ENCODE data around the gene NPEPPS. TPM values are rescaled to one million over a fixed set of nuclear protein-coding genes. Genes with fewer than 3 reads are reported as not detected.

The NPEPPS gene
- polyA plus RNA-seq, 1 of the 3 experiments (the other 2 are of a cell fraction) = 73.2 TPM

DNA sequence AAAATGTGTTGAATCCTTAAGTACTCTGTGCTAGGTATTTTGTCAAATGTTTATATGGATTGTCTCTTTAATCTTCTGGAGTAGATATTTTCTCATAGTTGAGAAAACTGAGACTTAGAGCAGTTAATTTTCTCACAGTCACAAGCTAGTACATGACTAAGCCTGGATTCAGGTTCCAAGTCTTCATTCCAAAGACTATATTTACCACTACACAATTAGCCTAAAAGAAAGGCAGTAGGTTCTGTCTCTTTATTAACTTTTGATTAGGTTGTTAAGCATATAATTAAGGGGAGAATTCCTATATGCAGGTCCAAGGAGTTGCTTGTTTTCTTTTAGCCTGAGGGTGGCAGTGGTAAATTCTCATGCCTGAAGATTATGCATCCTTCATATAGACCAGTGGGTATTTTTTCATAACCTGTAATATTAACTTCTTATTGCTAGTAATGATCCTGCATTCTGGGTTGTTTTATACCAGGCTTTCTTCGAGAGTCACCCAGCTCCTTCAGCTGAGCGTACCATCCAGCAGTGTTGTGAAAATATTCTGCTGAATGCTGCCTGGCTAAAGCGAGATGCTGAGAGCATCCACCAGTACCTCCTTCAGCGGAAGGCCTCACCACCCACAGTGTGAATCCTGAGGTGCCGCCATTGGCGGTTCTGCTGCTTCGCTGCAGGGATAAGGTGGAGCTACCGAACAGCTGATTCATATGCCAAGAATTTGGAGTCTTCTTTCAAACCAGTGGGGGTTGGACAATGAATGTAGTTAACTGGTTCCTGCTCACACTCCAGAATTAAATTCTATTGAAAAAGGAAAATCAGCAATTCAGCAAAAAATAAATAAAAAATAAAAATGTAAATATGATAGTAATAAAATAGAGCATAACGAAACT, 90.6 kb downstream of the NPEPPS start (continued):
- peak in 1 of 2 experiments; percentile 25; a peak in 1 of 4 replicates for TF ChIP-seq EP300 (IDR thresholded peaks at IDR 0.05; ENCODE audit: borderline replicate concordance in 1 of 2, low read depth in 1 of 2, low read length in 1 of 2)
- 0 out of 2 replicates have a peak, but pooled peaks have one; percentile 6 for TF ChIP-seq NFIC (IDR thresholded peaks at IDR 0.05; ENCODE audit: borderline replicate concordance)
- no peak for TF ChIP-seq RCOR1 (IDR thresholded peaks at IDR 0.05; ENCODE audit: low read length)
- TF ChIP-seq, protein P1, sequence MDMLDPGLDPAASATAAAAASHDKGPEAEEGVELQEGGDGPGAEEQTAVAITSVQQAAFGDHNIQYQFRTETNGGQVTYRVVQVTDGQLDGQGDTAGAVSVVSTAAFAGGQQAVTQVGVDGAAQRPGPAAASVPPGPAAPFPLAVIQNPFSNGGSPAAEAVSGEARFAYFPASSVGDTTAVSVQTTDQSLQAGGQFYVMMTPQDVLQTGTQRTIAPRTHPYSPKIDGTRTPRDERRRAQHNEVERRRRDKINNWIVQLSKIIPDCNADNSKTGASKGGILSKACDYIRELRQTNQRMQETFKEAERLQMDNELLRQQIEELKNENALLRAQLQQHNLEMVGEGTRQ (IDR thresholded peaks at IDR 0.05; ENCODE audit: borderline replicate concordance, low read depth, low read length) = no peak
- TF ChIP-seq EZH2phosphoT487 (IDR thresholded peaks at IDR 0.05; ENCODE audit: borderline replicate concordance, low read depth) = no peak
- TF ChIP-seq RAD21 (IDR thresholded peaks at IDR 0.05; ENCODE audit: low read length) = no peak
- no peak; the same call in 1 of the 2 replicates for TF ChIP-seq POLR2AphosphoS5 (IDR thresholded peaks at IDR 0.05; ENCODE audit: low read depth, low read length)
- TF ChIP-seq FOSL2 (IDR thresholded peaks at IDR 0.05; ENCODE audit: borderline replicate concordance, low read depth) = peak; percentile 90
- TF ChIP-seq, protein P2, sequence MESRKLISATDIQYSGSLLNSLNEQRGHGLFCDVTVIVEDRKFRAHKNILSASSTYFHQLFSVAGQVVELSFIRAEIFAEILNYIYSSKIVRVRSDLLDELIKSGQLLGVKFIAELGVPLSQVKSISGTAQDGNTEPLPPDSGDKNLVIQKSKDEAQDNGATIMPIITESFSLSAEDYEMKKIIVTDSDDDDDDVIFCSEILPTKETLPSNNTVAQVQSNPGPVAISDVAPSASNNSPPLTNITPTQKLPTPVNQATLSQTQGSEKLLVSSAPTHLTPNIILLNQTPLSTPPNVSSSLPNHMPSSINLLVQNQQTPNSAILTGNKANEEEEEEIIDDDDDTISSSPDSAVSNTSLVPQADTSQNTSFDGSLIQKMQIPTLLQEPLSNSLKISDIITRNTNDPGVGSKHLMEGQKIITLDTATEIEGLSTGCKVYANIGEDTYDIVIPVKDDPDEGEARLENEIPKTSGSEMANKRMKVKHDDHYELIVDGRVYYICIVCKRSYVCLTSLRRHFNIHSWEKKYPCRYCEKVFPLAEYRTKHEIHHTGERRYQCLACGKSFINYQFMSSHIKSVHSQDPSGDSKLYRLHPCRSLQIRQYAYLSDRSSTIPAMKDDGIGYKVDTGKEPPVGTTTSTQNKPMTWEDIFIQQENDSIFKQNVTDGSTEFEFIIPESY (IDR thresholded peaks at IDR 0.05; ENCODE audit: borderline replicate concordance, low read depth) = 0 out of 2 replicates have a peak, but pooled peaks have one; percentile 17

DNA sequence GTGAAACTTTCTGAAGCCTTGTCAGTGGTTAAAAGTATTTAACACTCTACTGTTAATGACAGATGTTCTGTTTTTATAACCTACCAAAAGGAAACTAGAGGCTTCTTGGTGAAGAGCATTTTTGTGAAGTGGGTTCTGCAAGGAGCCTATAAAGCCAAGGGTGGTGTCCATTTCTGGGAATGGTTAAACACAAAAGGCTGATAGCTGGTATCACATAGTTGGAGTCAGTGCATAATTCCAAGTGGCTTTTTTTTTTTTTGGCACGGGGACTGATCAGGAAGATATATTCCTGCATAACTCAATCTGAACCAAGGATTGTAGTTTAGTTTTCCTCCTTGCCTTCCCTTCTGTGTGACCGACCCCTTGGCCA, 91.3 kb downstream of the NPEPPS start:
- 76% methylated on average over 2 of the region's 2 CpGs for WGBS (ENCODE audit: low lambda C conversion rate)
- CTCF ChIA-PET = interaction anchor here (4.4 kb wide), 1 partner anchor 8 kb away, joined by 19 read pairs; no protein-coding TSS in a partner anchor

More for the DNA sequence above, 91.3 kb downstream of the NPEPPS start:
- Histone ChIP-seq H3K27ac (ENCODE audit: low read depth in 2 of 2, low read length in 1 of 2) (peak overlapping the region; percentile 77 to 78), H3K4me2 (peak overlapping the region; percentile 46), H2AFZ (ENCODE audit: low read depth) (no peak overlapping the region), H3F3A (replicated peaks; ENCODE audit: insufficient read depth) (peaks cover 46% of the 10 kb centered on the region), H3K4me3 (ENCODE audit: low read depth in 2 of 2, low read length in 1 of 2) (no peak overlapping the region), H3K36me3 (replicated peaks in 1 of 2; ENCODE audit: control insufficient read depth in 1 of 2, insufficient read depth in 2 of 2, low read length in 1 of 2) (peaks cover 53 to 63% of the 10 kb centered on the region in 2 experiments), H3K4me1 (ENCODE audit: control insufficient read depth in 1 of 2, insufficient read depth in 2 of 2, low read depth in 1 of 2, low read length in 1 of 2) (peaks cover 0 to 19% of the 10 kb centered on the region in 2 experiments; a peak in 2 of 4 replicates), H4K20me1 (ENCODE audit: insufficient read depth) (no peaks in the 10 kb centered on the region), H3K79me2 (ENCODE audit: insufficient read depth) (no peaks in the 10 kb centered on the region; the same call in 1 of the 2 replicates), H3K9me2 (no peaks in the 10 kb centered on the region), H3K27me3 (ENCODE audit: insufficient read depth) (no peaks in the 10 kb centered on the region), H3K9ac (peak overlapping the region; percentile 1; the same call in 1 of the 2 replicates), H3K9me3 (no peaks in the 10 kb centered on the region)
- TF ChIP-seq POLR2AphosphoS5 (IDR thresholded peaks at IDR 0.05; ENCODE audit: low read depth, low read length) (no peak), CHD2 (IDR thresholded peaks at IDR 0.05; ENCODE audit: low read length, partially characterized antibody) (no peak), MXI1 (IDR thresholded peaks at IDR 0.05; ENCODE audit: low read depth, low read length) (no peak), GABPA (IDR thresholded peaks at IDR 0.05; ENCODE audit: low read depth) (no peak), TEAD4 (IDR thresholded peaks at IDR 0.05; ENCODE audit: borderline replicate concordance, insufficient read depth) (no peak)
- TF ChIP-seq, protein P3, sequence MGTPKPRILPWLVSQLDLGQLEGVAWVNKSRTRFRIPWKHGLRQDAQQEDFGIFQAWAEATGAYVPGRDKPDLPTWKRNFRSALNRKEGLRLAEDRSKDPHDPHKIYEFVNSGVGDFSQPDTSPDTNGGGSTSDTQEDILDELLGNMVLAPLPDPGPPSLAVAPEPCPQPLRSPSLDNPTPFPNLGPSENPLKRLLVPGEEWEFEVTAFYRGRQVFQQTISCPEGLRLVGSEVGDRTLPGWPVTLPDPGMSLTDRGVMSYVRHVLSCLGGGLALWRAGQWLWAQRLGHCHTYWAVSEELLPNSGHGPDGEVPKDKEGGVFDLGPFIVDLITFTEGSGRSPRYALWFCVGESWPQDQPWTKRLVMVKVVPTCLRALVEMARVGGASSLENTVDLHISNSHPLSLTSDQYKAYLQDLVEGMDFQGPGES (IDR thresholded peaks at IDR 0.05; ENCODE audit: low read depth, low read length) = no peak
- DNase-seq = no peak
- POLR2A ChIA-PET = no interaction called here

Data from SK-N-SH (cell line).